ENCODE data around the gene SESN1.

DNA sequence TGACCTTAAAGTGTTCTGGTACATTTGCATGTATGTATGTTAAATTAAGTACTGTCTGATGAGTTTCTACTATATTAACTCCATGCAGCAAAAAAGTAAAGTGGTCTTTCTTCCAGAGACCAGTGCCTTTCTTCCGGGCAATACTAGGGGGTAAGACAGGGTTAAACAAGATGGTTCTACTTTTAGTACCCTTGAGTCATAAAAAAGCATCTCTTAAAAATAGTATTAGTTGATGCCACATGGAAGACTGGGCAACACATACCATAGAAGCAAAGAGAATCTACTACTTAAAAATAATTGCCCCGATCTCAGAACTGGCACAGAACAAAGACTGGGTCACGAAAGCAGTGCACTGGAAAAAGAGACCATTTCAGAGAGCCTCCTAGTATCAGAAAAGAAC, 66.2 kb downstream of the SESN1 start:
- TF ChIP-seq POLR2AphosphoS5 (IDR thresholded peaks at IDR 0.05; ENCODE audit: borderline replicate concordance, low read depth, low read length) (no peak), EZH2 (IDR thresholded peaks at IDR 0.05) (no peak), FOXP2 (optimal IDR thresholded peaks at IDR 0.05; ENCODE audit: control extremely low read depth, extremely low read length, insufficient read depth) (no peak)

All from SK-N-MC (cell line).